ENCODE data around the gene SIPA1L3. TPM values are rescaled to one million over a fixed set of nuclear protein-coding genes. Genes with fewer than 3 reads are reported as not detected.

The SIPA1L3 gene
- total and polyA plus RNA-seq, 9 of the 15 experiments (the other 6 are each of a cell fraction or from before 2014, with no cell fraction given) = 0.01 to 6.1 (median 2.5) TPM

DNA sequence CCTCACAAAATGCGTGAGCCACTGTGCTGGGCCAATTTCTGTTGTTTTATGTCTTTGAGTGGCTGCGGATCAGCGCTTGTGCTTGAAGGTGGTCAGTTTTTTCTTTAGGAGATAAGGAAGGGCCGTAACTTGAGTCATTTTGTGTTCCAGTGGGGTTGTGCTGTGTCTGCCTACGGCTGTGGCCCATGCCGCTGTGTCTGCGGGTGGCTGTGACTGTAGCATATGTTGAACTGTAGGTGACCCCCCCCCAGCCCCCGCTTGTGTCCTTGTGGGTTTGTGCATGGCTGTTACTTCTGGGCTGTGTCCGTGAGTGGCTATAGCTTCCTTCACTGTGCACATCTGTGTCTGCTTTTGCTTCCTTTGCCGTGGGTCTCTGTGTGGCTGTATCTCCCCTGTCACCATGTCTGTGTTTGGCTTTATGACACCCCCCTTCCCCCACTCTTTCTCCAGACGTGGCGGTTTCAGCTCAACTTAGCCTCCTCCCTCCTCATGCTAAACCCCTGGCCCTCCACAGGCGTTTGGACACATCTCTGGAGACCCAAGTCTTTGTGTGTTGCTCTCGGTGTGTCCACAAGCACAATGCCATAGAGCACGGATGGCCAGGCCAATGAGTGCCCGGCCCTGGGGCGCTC, 348.5 kb downstream of the SIPA1L3 start (continued):
- TF ChIP-seq, protein P1, sequence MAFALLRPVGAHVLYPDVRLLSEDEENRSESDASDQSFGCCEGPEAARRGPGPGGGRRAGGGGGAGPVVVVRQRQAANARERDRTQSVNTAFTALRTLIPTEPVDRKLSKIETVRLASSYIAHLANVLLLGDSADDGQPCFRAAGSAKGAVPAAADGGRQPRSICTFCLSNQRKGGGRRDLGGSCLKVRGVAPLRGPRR (CRISPR knock-in tag; IDR thresholded peaks at IDR 0.05) = no peak
- TF ChIP-seq, protein P2, sequence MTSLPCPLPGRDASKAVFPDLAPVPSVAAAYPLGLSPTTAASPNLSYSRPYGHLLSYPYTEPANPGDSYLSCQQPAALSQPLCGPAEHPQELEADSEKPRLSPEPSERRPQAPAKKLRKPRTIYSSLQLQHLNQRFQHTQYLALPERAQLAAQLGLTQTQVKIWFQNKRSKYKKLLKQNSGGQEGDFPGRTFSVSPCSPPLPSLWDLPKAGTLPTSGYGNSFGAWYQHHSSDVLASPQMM (CRISPR knock-in tag; IDR thresholded peaks at IDR 0.05) = no peak
- no peak for TF ChIP-seq YY1 (IDR thresholded peaks at IDR 0.05; ENCODE audit: borderline replicate concordance in 1 of 3, control insufficient read depth in 1 of 3, extremely low read depth in 1 of 3, insufficient read depth in 3 of 3, insufficient read length in 1 of 3, insufficient replicate concordance in 2 of 3, low read depth in 1 of 3, low read length in 2 of 3)
- TF ChIP-seq SLC30A9 (CRISPR knock-in tag; IDR thresholded peaks at IDR 0.05) = no peak
- TF ChIP-seq PHF20 (IDR thresholded peaks at IDR 0.05; ENCODE audit: partially characterized antibody) = no peak
- TF ChIP-seq, protein P3, sequence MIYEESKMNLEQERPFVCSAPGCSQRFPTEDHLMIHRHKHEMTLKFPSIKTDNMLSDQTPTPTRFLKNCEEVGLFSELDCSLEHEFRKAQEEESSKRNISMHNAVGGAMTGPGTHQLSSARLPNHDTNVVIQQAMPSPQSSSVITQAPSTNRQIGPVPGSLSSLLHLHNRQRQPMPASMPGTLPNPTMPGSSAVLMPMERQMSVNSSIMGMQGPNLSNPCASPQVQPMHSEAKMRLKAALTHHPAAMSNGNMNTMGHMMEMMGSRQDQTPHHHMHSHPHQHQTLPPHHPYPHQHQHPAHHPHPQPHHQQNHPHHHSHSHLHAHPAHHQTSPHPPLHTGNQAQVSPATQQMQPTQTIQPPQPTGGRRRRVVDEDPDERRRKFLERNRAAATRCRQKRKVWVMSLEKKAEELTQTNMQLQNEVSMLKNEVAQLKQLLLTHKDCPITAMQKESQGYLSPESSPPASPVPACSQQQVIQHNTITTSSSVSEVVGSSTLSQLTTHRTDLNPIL (CRISPR knock-in tag; IDR thresholded peaks at IDR 0.05) = no peak
- TF ChIP-seq, protein P4, sequence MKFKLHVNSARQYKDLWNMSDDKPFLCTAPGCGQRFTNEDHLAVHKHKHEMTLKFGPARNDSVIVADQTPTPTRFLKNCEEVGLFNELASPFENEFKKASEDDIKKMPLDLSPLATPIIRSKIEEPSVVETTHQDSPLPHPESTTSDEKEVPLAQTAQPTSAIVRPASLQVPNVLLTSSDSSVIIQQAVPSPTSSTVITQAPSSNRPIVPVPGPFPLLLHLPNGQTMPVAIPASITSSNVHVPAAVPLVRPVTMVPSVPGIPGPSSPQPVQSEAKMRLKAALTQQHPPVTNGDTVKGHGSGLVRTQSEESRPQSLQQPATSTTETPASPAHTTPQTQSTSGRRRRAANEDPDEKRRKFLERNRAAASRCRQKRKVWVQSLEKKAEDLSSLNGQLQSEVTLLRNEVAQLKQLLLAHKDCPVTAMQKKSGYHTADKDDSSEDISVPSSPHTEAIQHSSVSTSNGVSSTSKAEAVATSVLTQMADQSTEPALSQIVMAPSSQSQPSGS (CRISPR knock-in tag; IDR thresholded peaks at IDR 0.05) = no peak
- TF ChIP-seq TEAD1 (CRISPR knock-in tag; IDR thresholded peaks at IDR 0.05) = no peak
- TF ChIP-seq, protein P5, sequence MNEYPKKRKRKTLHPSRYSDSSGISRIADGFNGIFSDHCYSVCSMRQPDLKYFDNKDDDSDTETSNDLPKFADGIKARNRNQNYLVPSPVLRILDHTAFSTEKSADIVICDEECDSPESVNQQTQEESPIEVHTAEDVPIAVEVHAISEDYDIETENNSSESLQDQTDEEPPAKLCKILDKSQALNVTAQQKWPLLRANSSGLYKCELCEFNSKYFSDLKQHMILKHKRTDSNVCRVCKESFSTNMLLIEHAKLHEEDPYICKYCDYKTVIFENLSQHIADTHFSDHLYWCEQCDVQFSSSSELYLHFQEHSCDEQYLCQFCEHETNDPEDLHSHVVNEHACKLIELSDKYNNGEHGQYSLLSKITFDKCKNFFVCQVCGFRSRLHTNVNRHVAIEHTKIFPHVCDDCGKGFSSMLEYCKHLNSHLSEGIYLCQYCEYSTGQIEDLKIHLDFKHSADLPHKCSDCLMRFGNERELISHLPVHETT (CRISPR knock-in tag; conservative IDR thresholded peaks at IDR 0.05 in 1 of 2, IDR thresholded peaks at IDR 0.05 in 1 of 2) = no peak
- no peak for TF ChIP-seq RBM17 (IDR thresholded peaks at IDR 0.05; ENCODE audit: borderline replicate concordance, low read depth, low read length)
- TF ChIP-seq ELF1 (tag; IDR thresholded peaks at IDR 0.05) = no peak
- TF ChIP-seq, protein P6, sequence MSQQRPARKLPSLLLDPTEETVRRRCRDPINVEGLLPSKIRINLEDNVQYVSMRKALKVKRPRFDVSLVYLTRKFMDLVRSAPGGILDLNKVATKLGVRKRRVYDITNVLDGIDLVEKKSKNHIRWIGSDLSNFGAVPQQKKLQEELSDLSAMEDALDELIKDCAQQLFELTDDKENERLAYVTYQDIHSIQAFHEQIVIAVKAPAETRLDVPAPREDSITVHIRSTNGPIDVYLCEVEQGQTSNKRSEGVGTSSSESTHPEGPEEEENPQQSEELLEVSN (IDR thresholded peaks at IDR 0.05; ENCODE audit: borderline replicate concordance in 1 of 2, extremely low read depth in 1 of 2, insufficient read depth in 1 of 2, insufficient read length in 1 of 2, low read depth in 1 of 2, low read length in 1 of 2, poor library complexity in 1 of 2, severe bottlenecking in 1 of 2) = peak in 1 of 2 experiments; percentile 37
- TF ChIP-seq, protein P7, sequence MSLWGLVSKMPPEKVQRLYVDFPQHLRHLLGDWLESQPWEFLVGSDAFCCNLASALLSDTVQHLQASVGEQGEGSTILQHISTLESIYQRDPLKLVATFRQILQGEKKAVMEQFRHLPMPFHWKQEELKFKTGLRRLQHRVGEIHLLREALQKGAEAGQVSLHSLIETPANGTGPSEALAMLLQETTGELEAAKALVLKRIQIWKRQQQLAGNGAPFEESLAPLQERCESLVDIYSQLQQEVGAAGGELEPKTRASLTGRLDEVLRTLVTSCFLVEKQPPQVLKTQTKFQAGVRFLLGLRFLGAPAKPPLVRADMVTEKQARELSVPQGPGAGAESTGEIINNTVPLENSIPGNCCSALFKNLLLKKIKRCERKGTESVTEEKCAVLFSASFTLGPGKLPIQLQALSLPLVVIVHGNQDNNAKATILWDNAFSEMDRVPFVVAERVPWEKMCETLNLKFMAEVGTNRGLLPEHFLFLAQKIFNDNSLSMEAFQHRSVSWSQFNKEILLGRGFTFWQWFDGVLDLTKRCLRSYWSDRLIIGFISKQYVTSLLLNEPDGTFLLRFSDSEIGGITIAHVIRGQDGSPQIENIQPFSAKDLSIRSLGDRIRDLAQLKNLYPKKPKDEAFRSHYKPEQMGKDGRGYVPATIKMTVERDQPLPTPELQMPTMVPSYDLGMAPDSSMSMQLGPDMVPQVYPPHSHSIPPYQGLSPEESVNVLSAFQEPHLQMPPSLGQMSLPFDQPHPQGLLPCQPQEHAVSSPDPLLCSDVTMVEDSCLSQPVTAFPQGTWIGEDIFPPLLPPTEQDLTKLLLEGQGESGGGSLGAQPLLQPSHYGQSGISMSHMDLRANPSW (CRISPR knock-in tag; IDR thresholded peaks at IDR 0.05) = no peak

All from K562 (cell line).